GM23338 (cell line): ENCODE measurements around the gene SPRR1A. TPM values are rescaled to one million over a fixed set of nuclear protein-coding genes. Genes with fewer than 3 reads are reported as not detected.

Experiments
- CREB1 ChIP-seq: fragments of 250-450 bp; sonication (Bioruptor Pico); IDR thresholded peaks from 2 replicates; pipeline ENCODE4 v1.5.0; 2020; ENCODE audit warnings: low read depth, mild to moderate bottlenecking, moderate library complexity
- EZH2 ChIP-seq: fragments of 200-600 bp; sonication (generic); IDR thresholded peaks from one replicate; pipeline ENCODE4 v1.8.0; 2017; ENCODE audit warnings: antibody characterized with exemption, mild to moderate bottlenecking, low read depth; ENCODE audit not compliant: unreplicated experiment
- EZH2phosphoT487 ChIP-seq: fragments of 200-600 bp; sonication (generic); IDR thresholded peaks from one replicate; pipeline ENCODE4 v1.8.1; 2018; ENCODE audit warnings: antibody characterized with exemption; ENCODE audit not compliant: unreplicated experiment
- NANOG ChIP-seq: IDR thresholded peaks from 2 replicates; pipeline ENCODE4 v1.6.1; 2016; ENCODE audit warnings: antibody characterized with exemption, borderline replicate concordance
- POLR2AphosphoS5 ChIP-seq: IDR thresholded peaks from 2 replicates; pipeline ENCODE4 v1.6.1; 2016; ENCODE audit warnings: antibody characterized with exemption, low read depth
- REST ChIP-seq: IDR thresholded peaks from one replicate; pipeline ENCODE4 v1.6.1; 2018; ENCODE audit warnings: antibody characterized with exemption; ENCODE audit not compliant: unreplicated experiment
- ZNF114 ChIP-seq: fragments of 250-450 bp; sonication (Bioruptor Pico); IDR thresholded peaks from 2 replicates; pipeline ENCODE4 v1.5.0; 2020; ENCODE audit warnings: mild to moderate bottlenecking, moderate library complexity
- ZNF331 ChIP-seq: fragments of 250-450 bp; sonication (Bioruptor Pico); IDR thresholded peaks from 2 replicates; pipeline ENCODE4 v1.5.0; 2020; ENCODE audit warnings: low read depth, mild to moderate bottlenecking, moderate library complexity
- ZNF462 ChIP-seq: fragments of 250-450 bp; sonication (Bioruptor Pico); IDR thresholded peaks from 2 replicates; pipeline ENCODE4 v1.5.0; 2020; ENCODE audit warnings: mild to moderate bottlenecking, moderate library complexity
- polyA plus RNA-seq: library from polyadenylated mRNA; unstranded; fragments of >200 nt; fragmentation: Nextera tagmentation; extraction: Ambion mirVana; gene quantifications from 2 replicates; pipeline ENCODE4 v1.2.1, GENCODE V29; 2016
- total RNA-seq: library from RNA; depleted of rRNA; stranded (reverse); fragments of >200 nt; shearing (Covaris generic); gene quantifications from 2 replicates; pipeline ENCODE4 v1.2.3, GENCODE V29; 2014

The SPRR1A gene
- total and polyA plus RNA-seq, 2 experiments from 2014 or later, result not detected

GRCh38 chr1:152957561-152957960 lies 26.3 kb upstream of the SPRR1A start (continued):
- TF ChIP-seq ZNF462 (CRISPR knock-in tag), result no peak
- TF ChIP-seq NANOG, result no peak
- TF ChIP-seq REST, result no peak
- no peak for TF ChIP-seq CREB1
- no peak for TF ChIP-seq ZNF331 (CRISPR knock-in tag)
- no peak for TF ChIP-seq POLR2AphosphoS5
- no peak for TF ChIP-seq ZNF114 (CRISPR knock-in tag)
- no peak for TF ChIP-seq EZH2
- TF ChIP-seq EZH2phosphoT487, result no peak
